Fibroblast of skin of left biceps (primary cell): ENCODE results near the gene C17orf100.
A peak's percentile ranks its signal among the peaks of the same experiment; 100 is the strongest.

ENCODE experiments used
- DNase-seq, 2 experiments: peaks; one replicate each; pipeline ENCODE4 v3.0.0-alpha.2; 2013; ENCODE audit warnings: low read depth in 2 of 2

The C17orf100 gene

DNA sequence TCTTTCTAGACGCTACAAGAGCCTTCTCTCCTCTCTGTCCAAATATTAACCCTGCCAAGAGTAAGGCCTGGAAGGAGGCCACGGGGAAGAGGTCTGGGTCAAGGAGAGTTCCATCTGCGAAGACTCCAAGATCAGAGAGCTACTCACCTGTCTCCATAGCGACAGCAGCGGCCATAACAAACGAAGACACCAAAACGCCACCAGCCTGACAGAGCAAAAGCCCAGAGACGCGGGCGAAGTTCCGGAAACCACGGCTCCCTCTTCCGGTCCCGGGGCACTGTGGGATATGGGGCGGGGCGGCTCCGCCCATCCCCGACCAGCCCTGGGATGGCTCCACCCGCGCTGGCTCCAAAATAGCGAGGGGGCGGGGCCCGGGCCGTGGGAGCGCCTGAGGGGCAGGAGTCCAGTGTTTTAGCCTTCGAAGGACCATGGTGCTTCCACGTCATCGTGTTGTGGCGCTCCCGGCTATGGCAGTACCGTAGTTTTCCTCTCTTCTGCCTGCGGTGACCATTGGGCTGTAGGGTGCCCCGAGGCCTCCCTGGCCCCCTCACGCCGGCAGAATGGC is at the start of gene C17orf100, which contains the start of gene MED31:
Gene C17orf100, plus strand, starts transcription at position 409 of the 565 bp plus-strand sequence. Its CDS starts 152 bp downstream, at position 561.
Gene MED31, minus strand, starts transcription at position 252 of the 565 bp plus-strand sequence. Its CDS starts 77 bp downstream, at position 175.
- DNase-seq = peak; percentile 67 to 68

DNA sequence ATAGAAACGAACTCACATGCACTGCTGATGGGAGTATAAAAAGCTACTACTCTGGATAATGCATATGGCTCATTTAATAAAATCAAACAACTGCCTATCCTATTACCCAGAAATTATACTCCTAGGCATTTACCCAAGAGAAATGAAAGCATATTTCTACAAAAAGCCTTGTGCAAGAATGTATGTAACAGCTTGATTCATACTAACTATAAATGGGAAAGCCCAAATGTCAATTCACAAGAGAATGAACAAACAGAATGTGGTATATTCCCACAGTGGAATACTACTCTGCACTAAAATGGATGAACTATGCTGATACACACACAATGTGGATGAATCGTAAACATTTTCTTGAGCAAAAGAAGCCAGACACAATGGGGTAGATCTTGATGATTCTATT is 49.4 kb upstream of the C17orf100 start:
- DNase-seq = no peak

DNA sequence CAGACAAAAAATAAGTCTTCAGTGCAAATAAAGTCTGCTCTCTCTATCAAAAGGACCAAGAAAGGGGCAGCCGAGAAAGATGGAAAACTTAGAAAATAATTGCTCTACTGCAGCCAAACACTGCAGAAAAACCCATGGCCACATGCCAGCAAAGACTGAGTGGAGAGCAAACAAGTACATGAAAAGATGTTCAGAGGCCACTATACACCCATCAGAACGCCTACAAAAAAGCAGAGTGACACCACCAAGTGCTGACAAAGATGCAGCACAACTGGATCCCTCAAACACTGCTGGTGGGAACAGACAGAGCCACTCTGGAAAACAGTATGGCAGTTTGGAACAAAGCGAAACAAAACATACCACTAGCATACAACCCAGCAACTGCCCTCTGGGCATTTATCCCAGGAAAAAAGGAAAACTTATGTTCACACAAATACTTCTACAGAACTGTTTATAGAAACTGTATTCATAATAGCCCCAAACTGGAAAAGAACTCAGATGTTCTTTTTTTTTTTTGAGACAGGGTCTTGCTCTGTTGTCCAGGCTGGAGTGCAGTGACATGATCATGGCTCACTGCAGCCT is 47.7 kb upstream of the C17orf100 start:
- DNase-seq = no peak

DNA sequence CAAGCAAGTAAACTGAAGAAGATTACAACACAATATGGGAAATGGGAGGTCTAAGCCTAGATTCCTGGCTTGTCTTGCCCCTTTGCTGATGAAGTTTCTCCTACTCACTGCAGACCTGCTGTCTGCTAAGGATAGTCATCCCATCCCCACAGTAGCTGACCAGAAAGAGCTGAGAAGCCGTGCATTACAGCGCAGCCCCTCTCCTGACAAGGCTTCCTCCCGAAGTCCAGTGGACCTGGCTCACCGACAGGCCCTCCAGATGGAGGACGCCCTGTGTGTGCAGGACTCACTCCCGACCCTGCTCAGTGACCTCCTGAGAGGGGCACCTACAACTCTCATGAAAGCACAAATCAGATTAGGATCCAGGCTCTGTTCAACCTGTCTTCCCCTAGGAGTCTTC is 46.4 kb upstream of the C17orf100 start:
- no peak for DNase-seq

DNA sequence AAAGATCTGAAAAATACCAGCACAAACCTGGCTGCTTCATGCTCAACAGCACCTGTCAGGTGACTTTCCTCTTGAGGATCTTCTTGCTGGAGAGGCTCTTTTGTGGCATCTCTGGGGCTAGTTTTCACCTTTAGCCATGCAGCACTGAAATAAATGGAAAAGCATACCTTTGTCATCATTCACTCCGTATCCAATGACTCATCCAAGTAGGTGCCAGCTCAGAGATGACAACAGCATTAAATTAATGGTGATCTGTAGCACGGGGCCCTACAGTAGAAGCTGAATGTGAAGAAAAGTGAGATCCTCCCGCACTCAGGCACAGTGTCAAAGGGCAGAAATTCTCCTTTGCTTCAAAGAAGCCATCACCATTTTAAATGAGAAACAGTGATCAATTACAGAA is 43.2 kb upstream of the C17orf100 start:
- DNase-seq = no peak

DNA sequence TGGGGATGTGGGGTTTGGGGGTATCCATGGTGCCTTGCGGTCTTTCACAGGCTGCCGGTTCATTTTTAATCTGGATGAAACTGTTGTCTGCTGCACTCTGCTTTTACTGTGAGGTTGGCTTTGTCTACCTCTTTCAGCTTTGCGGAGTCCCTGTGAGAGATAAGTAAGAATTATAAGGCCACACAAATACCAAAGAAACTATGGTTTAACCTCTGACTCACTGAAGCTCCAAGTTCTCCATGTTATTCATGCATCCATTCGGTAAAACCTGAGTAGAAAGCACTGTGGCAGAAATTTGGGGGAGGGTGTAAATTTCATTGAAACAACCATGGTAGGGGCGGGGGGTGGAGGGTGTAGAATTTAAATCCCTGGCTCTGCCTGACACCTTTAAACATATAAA is 41.6 kb upstream of the C17orf100 start:
- DNase-seq = no peak

DNA sequence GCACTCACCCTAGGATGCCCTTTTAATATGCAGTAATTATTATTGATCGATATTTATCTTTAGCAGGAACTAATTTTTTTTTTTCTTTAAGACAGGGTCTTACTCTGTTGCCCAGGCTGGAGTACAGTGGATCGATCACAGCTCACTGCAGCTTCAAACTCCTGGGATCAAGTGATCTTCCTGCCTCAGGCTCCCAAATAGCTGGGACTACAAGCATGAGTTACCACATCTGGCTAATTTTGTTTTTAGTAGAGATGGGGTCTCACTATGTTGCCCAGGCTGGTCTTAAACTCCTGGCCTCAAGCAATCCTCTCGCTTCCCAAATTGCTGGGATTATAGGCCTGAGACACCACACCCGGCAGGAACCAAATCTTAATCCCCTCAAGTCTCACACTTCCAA is 40.3 kb upstream of the C17orf100 start:
- no peak for DNase-seq

DNA sequence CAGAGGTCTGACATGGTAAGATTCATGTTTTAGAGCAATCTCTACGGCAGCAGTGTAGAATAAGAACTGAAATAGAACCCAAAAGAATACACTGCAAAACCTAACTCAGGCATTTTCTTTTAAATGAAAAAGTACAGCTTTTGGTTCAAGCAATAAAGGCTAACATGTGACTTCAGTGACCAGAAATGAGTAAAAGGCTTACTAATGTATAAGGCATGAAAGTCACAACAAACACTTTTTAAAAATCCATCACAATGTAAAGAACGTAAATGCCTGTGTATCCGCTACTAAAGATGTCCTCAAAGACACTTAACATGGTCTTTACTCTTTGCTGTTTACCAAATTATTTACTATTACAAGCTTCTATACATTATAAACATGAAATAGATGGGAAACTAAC is 27.6 kb upstream of the C17orf100 start:
- DNase-seq = no peak

DNA sequence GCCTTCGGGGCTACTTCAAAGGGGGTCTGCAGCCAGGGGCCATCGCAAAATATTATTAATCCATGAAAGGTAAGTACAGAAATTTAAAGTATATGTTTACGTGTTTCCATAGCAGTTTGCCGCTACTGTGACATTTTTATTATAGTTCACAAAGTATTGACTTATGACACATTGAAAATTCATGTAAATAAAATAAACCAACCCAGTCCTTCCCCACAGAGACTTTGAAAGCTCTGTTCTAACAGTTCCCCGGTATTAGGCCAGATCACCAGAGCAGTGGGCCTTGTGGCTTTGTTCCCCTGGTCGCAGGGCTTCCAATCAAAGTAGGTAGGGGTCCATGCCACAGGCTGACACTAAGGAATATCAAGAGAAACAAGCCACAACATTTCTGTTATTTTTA is 24.9 kb upstream of the C17orf100 start:
- DNase-seq = no peak

DNA sequence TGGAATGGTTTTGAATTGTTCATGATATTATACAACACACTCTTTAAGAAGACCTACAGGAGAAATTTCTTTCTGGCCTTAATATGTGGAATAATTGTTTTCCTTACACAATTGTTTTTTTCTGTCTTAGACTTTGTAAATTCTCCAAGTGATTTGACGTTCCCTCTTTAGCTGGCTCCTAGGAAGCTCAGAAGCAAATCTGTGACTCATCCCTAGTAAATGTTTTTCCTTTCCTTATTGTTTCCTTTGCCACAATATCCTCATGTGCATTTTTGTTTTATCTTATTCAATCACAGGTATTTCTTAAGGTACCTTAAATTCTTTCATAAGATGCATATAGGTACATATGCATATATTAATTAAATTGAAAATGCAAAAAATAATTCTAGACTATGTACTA is 24.5 kb upstream of the C17orf100 start:
- no peak for DNase-seq

DNA sequence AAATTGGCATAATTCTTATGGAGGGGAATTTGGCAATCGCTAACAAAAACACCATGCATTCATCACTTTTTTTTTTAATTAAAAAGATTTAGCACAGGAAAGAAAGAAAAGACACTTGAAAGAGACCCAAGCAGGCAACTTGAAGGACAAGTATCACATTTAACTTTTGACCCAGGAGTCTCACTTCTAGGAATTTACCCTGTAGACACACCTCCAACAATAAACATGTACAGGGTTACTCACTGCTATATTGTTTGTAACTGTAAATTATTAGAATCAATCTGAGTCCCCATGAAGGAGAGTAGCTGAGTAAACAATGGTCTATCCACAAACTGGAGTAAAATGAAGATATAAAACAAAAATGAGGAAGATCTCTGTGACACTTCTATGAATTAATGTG is 21.2 kb upstream of the C17orf100 start:
- DNase-seq = no peak

DNA sequence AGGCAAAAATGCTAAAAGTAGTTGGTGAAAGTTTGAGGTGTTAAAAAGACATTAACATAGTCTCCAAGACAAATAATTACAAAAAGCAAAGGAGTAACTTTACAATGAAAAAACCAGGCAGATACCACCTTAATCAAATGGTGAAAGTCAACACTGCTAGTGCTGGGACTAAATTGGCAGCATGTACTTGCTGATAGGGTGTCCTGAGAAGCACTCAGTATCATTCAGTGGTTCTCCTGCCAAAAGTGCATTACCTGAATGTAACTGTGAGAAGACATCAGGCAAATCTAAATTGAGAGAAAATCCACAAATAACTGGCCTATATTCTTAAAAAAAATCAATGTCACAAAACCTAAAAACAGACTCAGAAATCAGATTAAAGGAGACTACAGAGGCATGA is 19.0 kb upstream of the C17orf100 start:
- no peak for DNase-seq

DNA sequence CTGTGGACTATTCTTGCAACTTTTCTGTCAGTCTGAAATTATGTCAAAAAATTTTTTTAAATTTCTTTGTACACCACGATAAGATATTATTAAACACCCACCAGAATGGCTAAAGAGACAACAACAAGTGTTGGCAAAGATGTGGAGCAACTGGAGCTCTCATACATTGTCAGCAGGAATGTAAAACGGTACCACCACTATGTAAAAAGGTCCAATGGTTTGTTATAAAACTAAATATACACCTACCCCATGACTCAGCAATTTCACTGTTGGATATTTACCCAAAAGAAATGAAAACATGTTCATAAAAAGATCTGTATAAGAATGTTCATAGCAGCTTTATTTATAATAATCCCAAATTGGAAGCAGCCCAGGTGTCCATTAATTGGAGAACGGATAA is 18.3 kb upstream of the C17orf100 start:
- DNase-seq = no peak

DNA sequence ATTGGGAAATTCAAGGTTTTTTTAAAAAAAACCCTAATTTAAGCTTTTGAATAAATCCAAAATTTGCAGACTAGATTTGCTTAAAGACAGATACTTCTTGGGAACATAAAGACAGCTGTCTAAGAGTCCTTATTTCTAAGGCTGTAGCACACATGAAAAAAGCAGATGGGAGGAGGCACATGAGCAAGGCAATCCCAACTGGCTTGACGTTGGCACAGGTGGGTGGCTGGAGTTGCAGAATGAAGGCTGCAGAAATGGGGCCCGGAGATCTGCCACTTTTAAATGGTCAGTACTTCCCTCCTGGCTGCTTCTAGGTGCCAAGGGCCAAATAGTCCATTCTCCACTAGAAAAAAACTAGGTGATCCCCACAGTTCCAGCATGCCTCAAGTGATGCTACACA is 15.5 kb upstream of the C17orf100 start:
- no peak for DNase-seq

DNA sequence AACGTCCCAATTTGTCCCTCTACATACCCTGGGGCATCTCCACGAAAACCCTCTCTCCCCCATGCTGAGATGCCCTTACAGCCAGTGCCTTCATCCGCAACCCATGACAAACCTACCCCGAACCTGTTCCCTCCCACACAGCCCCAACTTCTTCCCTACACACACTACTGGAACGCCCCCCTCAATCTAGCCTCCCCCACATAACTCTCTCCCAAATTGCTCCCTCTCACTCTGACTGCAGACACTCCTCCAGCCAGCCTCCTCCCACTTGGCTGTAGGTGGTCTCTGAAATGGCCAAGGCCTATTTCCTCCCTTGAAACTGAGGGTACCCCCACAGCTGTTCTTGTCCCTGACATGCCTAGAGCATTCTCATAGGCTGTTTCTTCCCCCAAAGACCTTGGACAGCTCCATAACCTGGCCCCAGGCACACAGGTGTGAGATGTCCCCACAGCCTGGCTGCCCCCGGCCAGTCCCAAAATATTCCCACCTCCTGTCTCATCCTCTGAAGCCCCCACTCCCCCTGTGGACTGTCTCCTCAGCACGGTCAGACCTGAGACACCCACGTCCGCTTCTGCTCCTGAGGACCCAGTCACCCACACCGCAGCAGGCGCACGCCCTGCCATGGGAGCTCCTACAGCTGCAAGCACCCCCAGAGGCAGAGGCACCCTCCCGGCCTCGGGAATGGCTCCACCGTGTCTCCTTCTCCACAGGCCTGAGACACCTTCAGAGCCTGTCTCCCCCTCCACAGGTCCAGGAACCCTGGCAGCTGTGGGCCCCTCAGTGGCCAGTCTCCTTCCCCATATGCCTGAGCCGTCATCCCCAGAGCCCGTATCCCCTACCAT is 14.7 kb upstream of the C17orf100 start:
- no peak for DNase-seq

DNA sequence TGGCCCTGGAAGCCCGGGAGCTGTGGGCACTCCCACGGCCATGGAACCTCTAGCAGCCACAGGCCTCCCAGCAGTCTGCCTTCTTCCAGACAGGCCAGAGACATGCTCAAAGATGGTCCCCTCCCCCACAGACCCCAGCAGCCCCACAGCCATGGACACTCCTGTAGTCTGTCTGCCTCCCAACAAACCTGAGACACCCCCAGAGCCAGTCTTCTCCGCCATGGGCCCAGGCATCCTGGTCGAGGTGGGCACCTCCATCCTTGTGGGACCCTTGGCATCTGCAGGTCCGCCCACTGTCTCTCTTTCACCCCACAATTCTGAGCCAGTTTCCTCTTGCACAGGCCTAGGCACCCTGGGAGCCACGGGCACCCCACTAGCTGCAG is 14.1 kb upstream of the C17orf100 start:
- no peak for DNase-seq

DNA sequence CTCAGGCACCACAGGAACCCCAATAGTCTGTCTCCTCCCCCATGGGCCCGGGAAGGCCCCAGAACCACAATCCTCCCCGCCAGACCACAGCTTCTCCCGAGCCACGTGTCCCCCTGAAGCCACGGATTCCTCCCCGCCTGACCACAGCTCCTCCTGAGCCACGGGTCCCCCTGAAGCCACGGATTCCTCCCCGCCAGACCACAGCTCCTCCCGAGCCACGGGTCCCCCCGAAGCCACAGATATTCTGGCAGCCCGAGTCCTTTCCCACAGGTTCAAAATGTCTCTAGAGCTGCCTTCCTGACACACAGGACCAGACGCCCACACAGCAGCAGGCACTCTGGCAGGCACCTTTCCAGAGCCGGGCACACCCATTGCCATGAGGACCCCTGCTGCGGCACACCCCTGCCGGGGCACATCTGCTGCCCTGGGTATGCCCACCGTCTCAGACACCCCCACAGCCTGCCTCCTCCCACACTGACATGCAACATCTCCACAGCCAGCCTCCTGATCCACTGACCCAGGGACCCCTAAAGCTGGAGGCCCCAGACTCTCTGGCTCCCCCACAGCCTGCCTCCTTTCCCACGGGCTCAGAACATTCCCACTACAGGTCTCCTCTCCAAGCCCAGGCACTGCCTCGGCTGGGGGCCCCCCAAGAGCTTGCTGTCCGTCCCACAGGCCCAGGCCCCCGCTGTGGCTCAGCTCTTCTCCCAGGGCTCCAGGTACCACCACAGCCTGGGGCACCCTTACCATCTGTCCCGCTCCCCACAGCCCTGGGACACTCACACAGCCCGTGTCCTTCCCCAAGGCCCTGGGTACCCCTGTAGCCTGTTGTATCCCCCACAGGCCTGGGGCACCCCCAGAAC is 13.3 kb upstream of the C17orf100 start:
- DNase-seq = no peak

DNA sequence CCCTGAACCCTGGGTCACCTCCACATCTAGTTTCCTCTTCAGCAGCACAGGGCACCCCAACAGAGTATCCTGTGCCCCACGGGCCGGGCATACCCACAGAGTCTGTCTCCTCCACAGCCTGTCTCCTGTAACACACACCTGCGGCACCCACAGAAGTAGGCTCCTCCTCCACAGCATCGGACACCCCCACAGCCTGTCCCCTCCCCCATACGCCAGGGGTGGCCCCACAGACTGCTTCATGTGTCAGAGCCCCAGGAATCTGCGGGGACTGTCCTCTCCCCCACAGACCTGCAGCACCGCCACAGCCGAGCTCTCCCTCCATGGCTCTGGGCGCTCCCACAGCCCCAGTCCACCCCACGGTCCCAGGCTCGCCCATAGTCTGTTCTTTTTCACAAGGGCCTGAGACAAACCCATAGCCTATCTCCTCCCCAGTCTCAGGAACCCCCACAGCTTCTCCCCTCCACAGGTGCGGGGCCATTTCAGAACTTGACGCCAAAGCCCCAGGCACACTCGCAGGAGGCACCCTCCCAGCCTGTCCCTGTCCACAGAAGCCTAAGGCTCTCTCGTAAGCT is 12.5 kb upstream of the C17orf100 start:
- DNase-seq = no peak

DNA sequence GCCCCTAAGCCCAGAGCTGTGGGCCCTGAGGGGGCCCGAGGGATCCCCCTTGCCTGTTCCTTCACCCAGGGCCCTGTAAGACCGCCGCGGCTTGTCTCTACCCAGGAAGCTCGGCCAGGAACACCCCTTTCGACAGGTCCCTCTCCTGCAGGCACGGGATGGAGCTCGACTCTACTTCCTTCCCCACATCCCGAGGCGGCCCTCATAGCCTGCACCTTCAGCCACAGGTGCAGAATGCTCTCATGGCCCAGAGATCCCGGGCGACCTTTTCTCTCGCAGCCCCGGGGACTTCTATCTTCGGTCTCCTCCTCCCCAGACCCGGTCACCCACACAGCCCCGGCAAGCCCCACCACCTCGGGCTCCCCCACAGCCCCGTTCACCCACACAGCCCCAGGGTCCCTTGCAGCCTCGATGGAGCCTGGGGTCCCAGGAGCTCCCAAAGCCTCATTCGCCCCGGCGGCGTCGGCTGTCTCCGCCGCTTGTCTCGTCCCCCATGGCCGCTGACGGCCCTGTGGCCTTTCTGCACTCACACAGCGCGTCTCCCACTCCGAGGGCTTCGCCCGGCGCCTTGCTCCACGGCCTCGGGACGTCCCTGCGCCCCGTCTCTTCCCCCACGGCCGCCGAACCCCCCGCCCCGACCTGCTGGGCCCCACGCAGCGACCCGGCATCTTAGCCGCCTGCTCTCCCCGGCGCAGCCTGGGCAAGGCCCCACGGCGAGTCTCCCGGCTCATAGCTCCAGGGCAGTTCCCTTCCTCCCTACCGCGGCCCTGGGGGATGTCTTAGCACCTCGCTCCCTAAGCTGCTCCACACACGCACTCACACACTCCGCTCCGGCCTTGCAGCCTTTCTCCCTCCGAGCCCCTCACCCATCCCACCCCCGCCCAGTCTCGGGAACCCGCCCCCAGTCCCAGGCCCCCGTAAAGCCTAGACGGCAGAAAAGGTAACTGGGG is 11.7 kb upstream of the C17orf100 start:
- DNase-seq = no peak

DNA sequence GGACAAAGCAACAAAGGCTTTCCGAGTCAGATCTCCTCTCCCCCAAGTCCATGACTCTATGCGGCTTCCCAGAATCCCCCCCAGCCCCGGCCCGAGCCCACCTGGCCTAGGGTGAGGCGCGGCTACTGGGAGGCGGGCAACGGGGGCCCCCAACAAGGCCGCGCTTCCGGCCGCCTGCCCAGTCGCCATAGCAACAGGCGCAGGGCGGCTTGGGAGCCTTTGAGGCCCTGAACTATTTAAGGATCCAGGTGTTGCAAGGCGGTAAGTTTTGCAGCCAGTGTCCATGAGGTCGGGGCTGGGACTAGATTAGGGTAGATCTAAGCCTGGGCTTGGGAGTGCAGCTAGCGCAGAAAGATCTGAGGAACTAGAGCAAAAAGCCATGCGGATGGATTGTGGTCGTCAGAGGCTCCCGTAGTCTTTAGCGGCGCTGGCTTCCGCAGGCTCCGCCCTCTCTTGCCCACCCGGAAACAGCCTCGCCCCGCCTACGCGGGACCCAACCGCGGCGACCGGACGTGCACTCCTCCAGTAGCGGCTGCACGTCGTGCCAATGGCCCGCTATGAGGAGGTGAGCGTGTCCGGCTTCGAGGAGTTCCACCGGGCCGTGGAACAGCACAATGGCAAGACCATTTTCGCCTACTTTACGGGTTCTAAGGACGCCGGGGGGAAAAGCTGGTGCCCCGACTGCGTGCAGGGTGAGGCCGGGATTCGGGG is 10.9 kb upstream of the C17orf100 start, which contains the start of the genes KIAA0753 and TXNDC17:
Gene KIAA0753, minus strand, starts transcription at position 176 of the 711 bp plus-strand sequence. CDS start 5,608 bp downstream, outside the sequence.
Gene TXNDC17, plus strand, starts transcription at position 525 of the 711 bp plus-strand sequence. Its CDS starts 23 bp downstream, at position 548.
- DNase-seq = peak; percentile 63 to 71
